Neural cell (in vitro differentiated cells): ENCODE results near the gene BSN.

Experiments used
- EP300 ChIP-seq: fragments of 450-650 bp; conservative IDR thresholded peaks from 2 replicates; pipeline ENCODE4 v1.6.1; 2014; ENCODE audit warnings: antibody characterized with exemption, mild to moderate bottlenecking, moderate library complexity; ENCODE audit not compliant: poor library complexity, severe bottlenecking
- EZH2 ChIP-seq: fragments of 200-600, 300-800 bp; shearing (Covaris generic), sonication (generic); IDR thresholded peaks from 2 replicates; pipeline ENCODE4 v1.6.1; 2014; ENCODE audit warnings: antibody characterized with exemption, low read length, borderline replicate concordance, mild to moderate bottlenecking; ENCODE audit not compliant: insufficient read depth, poor library complexity, severe bottlenecking
- MXI1 ChIP-seq: fragments of 450-650 bp; conservative IDR thresholded peaks from 2 replicates; pipeline ENCODE4 v1.6.1; 2014; ENCODE audit warnings: antibody characterized with exemption, mild to moderate bottlenecking; ENCODE audit not compliant: poor library complexity, severe bottlenecking
- TAF1 ChIP-seq: IDR thresholded peaks from 2 replicates; pipeline ENCODE4 v1.6.1; 2012; ENCODE audit warnings: low read depth
- TF ChIP-seq, protein P1 (sequence below): fragments of 450-650 bp; IDR thresholded peaks from 2 replicates; pipeline ENCODE4 v1.5.1; 2014; ENCODE audit warnings: antibody characterized with exemption, mild to moderate bottlenecking, moderate library complexity; ENCODE audit not compliant: poor library complexity, severe bottlenecking
- TF ChIP-seq, protein P2 (sequence below): IDR thresholded peaks from 2 replicates; pipeline ENCODE4 v1.6.1; 2012; ENCODE audit warnings: borderline replicate concordance

DNA sequence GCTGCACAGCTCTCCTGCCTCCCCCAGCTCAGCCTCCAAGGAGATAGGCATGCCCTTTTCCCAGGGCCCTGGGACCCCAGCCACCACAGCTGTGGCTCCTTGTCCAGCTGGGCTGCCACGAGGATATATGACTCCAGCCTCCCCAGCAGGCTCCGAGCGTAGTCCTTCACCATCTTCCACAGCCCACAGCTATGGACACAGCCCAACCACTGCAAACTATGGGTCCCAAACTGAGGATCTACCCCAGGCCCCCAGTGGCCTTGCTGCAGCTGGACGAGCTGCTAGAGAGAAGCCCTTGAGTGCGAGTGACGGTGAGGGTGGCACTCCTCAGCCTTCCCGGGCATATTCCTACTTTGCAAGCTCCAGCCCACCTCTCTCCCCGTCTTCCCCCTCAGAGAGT lies 99.3 kb downstream of the BSN start:
- no peak for TF ChIP-seq EZH2
- TF ChIP-seq, protein P1, sequence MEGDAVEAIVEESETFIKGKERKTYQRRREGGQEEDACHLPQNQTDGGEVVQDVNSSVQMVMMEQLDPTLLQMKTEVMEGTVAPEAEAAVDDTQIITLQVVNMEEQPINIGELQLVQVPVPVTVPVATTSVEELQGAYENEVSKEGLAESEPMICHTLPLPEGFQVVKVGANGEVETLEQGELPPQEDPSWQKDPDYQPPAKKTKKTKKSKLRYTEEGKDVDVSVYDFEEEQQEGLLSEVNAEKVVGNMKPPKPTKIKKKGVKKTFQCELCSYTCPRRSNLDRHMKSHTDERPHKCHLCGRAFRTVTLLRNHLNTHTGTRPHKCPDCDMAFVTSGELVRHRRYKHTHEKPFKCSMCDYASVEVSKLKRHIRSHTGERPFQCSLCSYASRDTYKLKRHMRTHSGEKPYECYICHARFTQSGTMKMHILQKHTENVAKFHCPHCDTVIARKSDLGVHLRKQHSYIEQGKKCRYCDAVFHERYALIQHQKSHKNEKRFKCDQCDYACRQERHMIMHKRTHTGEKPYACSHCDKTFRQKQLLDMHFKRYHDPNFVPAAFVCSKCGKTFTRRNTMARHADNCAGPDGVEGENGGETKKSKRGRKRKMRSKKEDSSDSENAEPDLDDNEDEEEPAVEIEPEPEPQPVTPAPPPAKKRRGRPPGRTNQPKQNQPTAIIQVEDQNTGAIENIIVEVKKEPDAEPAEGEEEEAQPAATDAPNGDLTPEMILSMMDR = no peak
- TF ChIP-seq TAF1 = no peak
- TF ChIP-seq, protein P2, sequence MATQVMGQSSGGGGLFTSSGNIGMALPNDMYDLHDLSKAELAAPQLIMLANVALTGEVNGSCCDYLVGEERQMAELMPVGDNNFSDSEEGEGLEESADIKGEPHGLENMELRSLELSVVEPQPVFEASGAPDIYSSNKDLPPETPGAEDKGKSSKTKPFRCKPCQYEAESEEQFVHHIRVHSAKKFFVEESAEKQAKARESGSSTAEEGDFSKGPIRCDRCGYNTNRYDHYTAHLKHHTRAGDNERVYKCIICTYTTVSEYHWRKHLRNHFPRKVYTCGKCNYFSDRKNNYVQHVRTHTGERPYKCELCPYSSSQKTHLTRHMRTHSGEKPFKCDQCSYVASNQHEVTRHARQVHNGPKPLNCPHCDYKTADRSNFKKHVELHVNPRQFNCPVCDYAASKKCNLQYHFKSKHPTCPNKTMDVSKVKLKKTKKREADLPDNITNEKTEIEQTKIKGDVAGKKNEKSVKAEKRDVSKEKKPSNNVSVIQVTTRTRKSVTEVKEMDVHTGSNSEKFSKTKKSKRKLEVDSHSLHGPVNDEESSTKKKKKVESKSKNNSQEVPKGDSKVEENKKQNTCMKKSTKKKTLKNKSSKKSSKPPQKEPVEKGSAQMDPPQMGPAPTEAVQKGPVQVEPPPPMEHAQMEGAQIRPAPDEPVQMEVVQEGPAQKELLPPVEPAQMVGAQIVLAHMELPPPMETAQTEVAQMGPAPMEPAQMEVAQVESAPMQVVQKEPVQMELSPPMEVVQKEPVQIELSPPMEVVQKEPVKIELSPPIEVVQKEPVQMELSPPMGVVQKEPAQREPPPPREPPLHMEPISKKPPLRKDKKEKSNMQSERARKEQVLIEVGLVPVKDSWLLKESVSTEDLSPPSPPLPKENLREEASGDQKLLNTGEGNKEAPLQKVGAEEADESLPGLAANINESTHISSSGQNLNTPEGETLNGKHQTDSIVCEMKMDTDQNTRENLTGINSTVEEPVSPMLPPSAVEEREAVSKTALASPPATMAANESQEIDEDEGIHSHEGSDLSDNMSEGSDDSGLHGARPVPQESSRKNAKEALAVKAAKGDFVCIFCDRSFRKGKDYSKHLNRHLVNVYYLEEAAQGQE = no peak
- TF ChIP-seq MXI1 = no peak
- TF ChIP-seq EP300 = no peak
